ENCODE measurements around the gene ADGRG1. TPM values are rescaled to one million over a fixed set of nuclear protein-coding genes. Genes with fewer than 3 reads are reported as not detected.

The ADGRG1 gene
- total RNA-seq, 2 donors from 2014 or later = 0.64 TPM

DNA sequence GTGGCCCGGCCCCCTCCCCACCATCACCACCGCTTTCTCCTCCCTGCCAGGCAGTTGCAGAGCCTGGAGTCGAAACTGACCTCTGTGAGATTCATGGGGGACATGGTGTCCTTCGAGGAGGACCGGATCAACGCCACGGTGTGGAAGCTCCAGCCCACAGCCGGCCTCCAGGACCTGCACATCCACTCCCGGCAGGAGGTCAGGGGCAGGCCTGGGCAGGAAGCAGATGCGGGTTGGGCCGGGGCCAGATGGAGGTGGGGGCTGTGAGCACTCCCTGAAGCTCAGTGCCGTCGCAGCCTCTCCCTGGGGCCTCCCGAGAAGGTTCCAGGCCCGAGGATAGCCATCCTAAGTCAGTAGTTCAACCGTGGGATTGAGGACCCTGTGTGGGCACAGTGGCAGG lies 25.5 kb downstream of the ADGRG1 start:
- no peak for DNase-seq
- Histone ChIP-seq H3K4me1 (ENCODE audit: control insufficient read depth, insufficient read depth, low read length) (no peaks in the 10 kb centered on the region), H3K36me3 (ENCODE audit: control insufficient read depth, insufficient read depth, low read length) (no peaks in the 10 kb centered on the region), H3K27me3 (ENCODE audit: control insufficient read depth, insufficient read depth, low read length, poor library complexity, severe bottlenecking) (no peaks in the 10 kb centered on the region), H3K4me3 (ENCODE audit: low read length) (no peak overlapping the region), H3K27ac (ENCODE audit: low read depth, low read length) (peak overlapping the region; percentile 22), H3K9ac (ENCODE audit: extremely low read depth, low read length, poor library complexity, severe bottlenecking) (no peak overlapping the region), H3K9me3 (ENCODE audit: control insufficient read depth, low read length) (no peaks in the 10 kb centered on the region)
- TF ChIP-seq, protein P1, sequence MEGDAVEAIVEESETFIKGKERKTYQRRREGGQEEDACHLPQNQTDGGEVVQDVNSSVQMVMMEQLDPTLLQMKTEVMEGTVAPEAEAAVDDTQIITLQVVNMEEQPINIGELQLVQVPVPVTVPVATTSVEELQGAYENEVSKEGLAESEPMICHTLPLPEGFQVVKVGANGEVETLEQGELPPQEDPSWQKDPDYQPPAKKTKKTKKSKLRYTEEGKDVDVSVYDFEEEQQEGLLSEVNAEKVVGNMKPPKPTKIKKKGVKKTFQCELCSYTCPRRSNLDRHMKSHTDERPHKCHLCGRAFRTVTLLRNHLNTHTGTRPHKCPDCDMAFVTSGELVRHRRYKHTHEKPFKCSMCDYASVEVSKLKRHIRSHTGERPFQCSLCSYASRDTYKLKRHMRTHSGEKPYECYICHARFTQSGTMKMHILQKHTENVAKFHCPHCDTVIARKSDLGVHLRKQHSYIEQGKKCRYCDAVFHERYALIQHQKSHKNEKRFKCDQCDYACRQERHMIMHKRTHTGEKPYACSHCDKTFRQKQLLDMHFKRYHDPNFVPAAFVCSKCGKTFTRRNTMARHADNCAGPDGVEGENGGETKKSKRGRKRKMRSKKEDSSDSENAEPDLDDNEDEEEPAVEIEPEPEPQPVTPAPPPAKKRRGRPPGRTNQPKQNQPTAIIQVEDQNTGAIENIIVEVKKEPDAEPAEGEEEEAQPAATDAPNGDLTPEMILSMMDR (conservative IDR thresholded peaks at IDR 0.05) = no peak
- Mint-ChIP-seq H3K27ac (no peak overlapping the region), H3K4me3 (no peak overlapping the region), H3K4me1 (peaks cover 6% of the 10 kb centered on the region), H3K9me3 (no peaks in the 10 kb centered on the region), H3K27me3 (ENCODE audit: insufficient read depth) (peaks cover 3% of the 10 kb centered on the region), H3K36me3 (ENCODE audit: low read depth) (no peaks in the 10 kb centered on the region)
- WGBS, 2 experiments (ENCODE audit: insufficient coverage in 1 of 2, insufficient read length in 1 of 2) = 87 to 88% methylated on average over 12 to 16 of the region's 16 CpGs

- H3K4me1 ChIP-seq (ENCODE audit: control insufficient read depth, insufficient read depth, low read length) = no peaks in the 10 kb centered on the region
- Mint-ChIP-seq H3K4me3 (no peak overlapping the region), H3K36me3 (ENCODE audit: low read depth) (no peaks in the 10 kb centered on the region), H3K4me1 (peaks cover 4% of the 10 kb centered on the region), H3K9me3 (no peaks in the 10 kb centered on the region), H3K27ac (no peak overlapping the region), H3K27me3 (ENCODE audit: insufficient read depth) (peaks cover 3% of the 10 kb centered on the region)
- H3K27me3 ChIP-seq (ENCODE audit: control insufficient read depth, insufficient read depth, low read length, poor library complexity, severe bottlenecking) = no peaks in the 10 kb centered on the region
- no peak for DNase-seq
- H3K27ac ChIP-seq (ENCODE audit: low read depth, low read length) = no peak overlapping the region
- no peak overlapping the region for H3K9ac ChIP-seq (ENCODE audit: extremely low read depth, low read length, poor library complexity, severe bottlenecking)
- no peak overlapping the region for H3K4me3 ChIP-seq (ENCODE audit: low read length)
- TF ChIP-seq, protein P1 (conservative IDR thresholded peaks at IDR 0.05) = no peak
- WGBS, 2 experiments (ENCODE audit: insufficient coverage in 1 of 2, insufficient read length in 1 of 2) = 84 to 94% methylated on average over 6 to 11 of the region's 11 CpGs
- no peaks in the 10 kb centered on the region for H3K9me3 ChIP-seq (ENCODE audit: control insufficient read depth, low read length)
- no peaks in the 10 kb centered on the region for H3K36me3 ChIP-seq (ENCODE audit: control insufficient read depth, insufficient read depth, low read length)
Observed at GRCh38 chr16:57656342-57656955, 28.0 kb downstream of the ADGRG1 start.

DNA sequence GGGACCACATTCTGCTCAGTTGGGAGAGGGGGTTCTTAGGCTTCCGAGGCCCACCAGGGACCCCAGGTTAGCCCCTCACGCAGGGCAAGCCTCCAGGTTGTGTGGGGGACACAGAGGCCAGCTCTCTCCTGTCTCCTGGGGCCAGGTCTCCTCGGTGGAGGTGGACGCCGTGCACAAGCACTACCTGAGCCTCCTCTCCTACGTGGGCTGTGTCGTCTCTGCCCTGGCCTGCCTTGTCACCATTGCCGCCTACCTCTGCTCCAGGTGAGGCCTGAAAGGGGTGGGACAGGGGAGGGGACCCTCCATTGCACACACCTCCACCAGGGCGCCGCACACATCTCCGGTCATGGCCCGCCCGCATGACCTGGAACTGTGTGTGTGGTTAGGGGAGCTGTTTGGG lies 28.8 kb downstream of the ADGRG1 start:
- Histone ChIP-seq H3K4me1 (ENCODE audit: control insufficient read depth, insufficient read depth, low read length) (no peaks in the 10 kb centered on the region), H3K9me3 (ENCODE audit: control insufficient read depth, low read length) (no peaks in the 10 kb centered on the region), H3K4me3 (ENCODE audit: low read length) (no peak overlapping the region), H3K9ac (ENCODE audit: extremely low read depth, low read length, poor library complexity, severe bottlenecking) (no peak overlapping the region), H3K27ac (ENCODE audit: low read depth, low read length) (no peak overlapping the region), H3K27me3 (ENCODE audit: control insufficient read depth, insufficient read depth, low read length, poor library complexity, severe bottlenecking) (no peaks in the 10 kb centered on the region), H3K36me3 (ENCODE audit: control insufficient read depth, insufficient read depth, low read length) (no peaks in the 10 kb centered on the region)
- no peaks in the 10 kb centered on the region for H3K9me3 Mint-ChIP-seq
- peaks cover 3% of the 10 kb centered on the region for H3K4me1 Mint-ChIP-seq
- no peak overlapping the region for H3K27ac Mint-ChIP-seq
- peaks cover 3% of the 10 kb centered on the region for H3K27me3 Mint-ChIP-seq (ENCODE audit: insufficient read depth)
- TF ChIP-seq, protein P1 (conservative IDR thresholded peaks at IDR 0.05) = no peak
- no peaks in the 10 kb centered on the region for H3K36me3 Mint-ChIP-seq (ENCODE audit: low read depth)
- 92 to 93% methylated on average over 4 to 13 of the region's 13 CpGs for WGBS, 2 experiments (ENCODE audit: insufficient coverage in 1 of 2, insufficient read length in 1 of 2)
- H3K4me3 Mint-ChIP-seq = no peak overlapping the region
- DNase-seq = no peak

Data from endodermal cell (in vitro differentiated cells).